LoVo (cell line): ENCODE results near the gene CEP112.
A peak's percentile ranks its signal among the peaks of the same experiment; 100 is the strongest.

Experiments used
- DNase-seq: peaks from one replicate; pipeline ENCODE4 v3.0.0-alpha.2; 2016; ENCODE audit warnings: low spot score

Gene CEP112

GRCh38 chr17:66076546-66077190, 115.3 kb downstream of the CEP112 start:
- DNase-seq: no peak

- DNase-seq: peak; percentile 4
Measured at GRCh38 chr17:66073384-66073783, 118.5 kb downstream of the CEP112 start.

GRCh38 chr17:66063686-66064085, 128.2 kb downstream of the CEP112 start:
- DNase-seq: no peak

GRCh38 chr17:66056148-66056547, 135.8 kb downstream of the CEP112 start:
- DNase-seq: no peak

GRCh38 chr17:66054242-66054641, 137.7 kb downstream of the CEP112 start:
- no peak for DNase-seq

- DNase-seq: no peak
Measured at GRCh38 chr17:66044083-66044482, 147.8 kb downstream of the CEP112 start.

GRCh38 chr17:66043419-66043818, 148.5 kb downstream of the CEP112 start:
- DNase-seq: no peak

- no peak for DNase-seq
Measured at GRCh38 chr17:66040402-66040801, 151.5 kb downstream of the CEP112 start.

GRCh38 chr17:66038125-66038524, 153.8 kb downstream of the CEP112 start:
- no peak for DNase-seq

- DNase-seq: no peak
Measured at GRCh38 chr17:66037221-66037620, 154.7 kb downstream of the CEP112 start.

- DNase-seq: no peak
Measured at GRCh38 chr17:66032082-66032712, 159.7 kb downstream of the CEP112 start.

GRCh38 chr17:66025551-66025950, 166.4 kb downstream of the CEP112 start:
- no peak for DNase-seq

- no peak for DNase-seq
Measured at GRCh38 chr17:66021757-66022156, 170.2 kb downstream of the CEP112 start.

- DNase-seq: no peak
Measured at GRCh38 chr17:66018786-66019185, 173.1 kb downstream of the CEP112 start.

- no peak for DNase-seq
Measured at GRCh38 chr17:66016231-66016630, 175.7 kb downstream of the CEP112 start.

GRCh38 chr17:66008680-66009079, 183.3 kb downstream of the CEP112 start:
- no peak for DNase-seq

- DNase-seq: no peak
Measured at GRCh38 chr17:66006654-66007053, 185.3 kb downstream of the CEP112 start.

GRCh38 chr17:66002812-66003211, 189.1 kb downstream of the CEP112 start:
- no peak for DNase-seq

GRCh38 chr17:66002063-66002585, 189.8 kb downstream of the CEP112 start:
- DNase-seq: no peak

GRCh38 chr17:66000216-66000615, 191.7 kb downstream of the CEP112 start:
- no peak for DNase-seq

- no peak for DNase-seq
Measured at GRCh38 chr17:65998675-65999074, 193.3 kb downstream of the CEP112 start.

GRCh38 chr17:65994679-65995078, 197.3 kb downstream of the CEP112 start:
- DNase-seq: no peak

GRCh38 chr17:65994114-65994513, 197.8 kb downstream of the CEP112 start:
- DNase-seq: no peak

- DNase-seq: no peak
Measured at GRCh38 chr17:65990593-65990992, 201.3 kb downstream of the CEP112 start.
